IMR-90 (cell line): ENCODE data around the gene APP. TPM values are rescaled to one million over a fixed set of nuclear protein-coding genes. Genes with fewer than 3 reads are reported as not detected.

Source experiments
- ATAC-seq: fragments of 200-7000 bp; cut with Tn5 transposase; 2 replicates; pipeline ENCODE4 v1.9.1; 2020; ENCODE audit warnings: low read depth, mild to moderate bottlenecking, moderate library complexity
- BruUV-seq: library from RNA; stranded (reverse); fragments of 400-500 nt; replicated peaks from 2 replicates; lab custom pipeline; 2021; lab: Mats Ljungman, UMichigan
- CTCF ChIA-PET: fragments of 300-600 bp; formaldehyde crosslinking; extraction: SDS; loops from one replicate; lab custom pipeline; 2021; ENCODE audit warnings: antibody characterized with exemption; lab: Yijun Ruan, JAX
- POLR2A ChIA-PET: fragments of 300-600 bp; sonication (Branson Sonifier 250); formaldehyde crosslinking; loops from one replicate; lab custom pipeline; 2022; ENCODE audit warnings: antibody characterized with exemption; ENCODE audit not compliant: unreplicated experiment; lab: Charles Lee
- DNase-seq: peaks from one replicate; pipeline ENCODE4 v3.0.0; 2013
- H2AFZ ChIP-seq: replicated peaks from 2 replicates; pipeline ENCODE3; 2013; ENCODE audit warnings: low read length, mild to moderate bottlenecking; ENCODE audit not compliant: poor library complexity
- H2AK5ac ChIP-seq: 2 replicates; pipeline ENCODE4 v1.6.1; 2013; ENCODE audit warnings: low read depth, low read length, inconsistent platforms
- H2AK9ac ChIP-seq: replicated peaks from 2 replicates; pipeline ENCODE3; 2013; ENCODE audit warnings: mild to moderate bottlenecking, low read depth, low read length, moderate library complexity; ENCODE audit not compliant: poor library complexity
- H2BK120ac ChIP-seq: 2 replicates; pipeline ENCODE4 v1.6.1; 2013; ENCODE audit warnings: low read depth, low read length, inconsistent platforms
- H2BK15ac ChIP-seq: 3 replicates; pipeline ENCODE4 v1.6.1; 2013; ENCODE audit warnings: low read depth, low read length, inconsistent platforms
- H2BK20ac ChIP-seq: 2 replicates; pipeline ENCODE4 v1.6.1; 2013; ENCODE audit warnings: low read depth, mild to moderate bottlenecking, inconsistent platforms, low read length, moderate library complexity
- H2BK5ac ChIP-seq: 2 replicates; pipeline ENCODE4 v1.6.1; 2013; ENCODE audit warnings: mild to moderate bottlenecking, low read depth, low read length, inconsistent platforms; ENCODE audit not compliant: poor library complexity, severe bottlenecking
- H3K14ac ChIP-seq: replicated peaks from 2 replicates; pipeline ENCODE4 v1.6.1; 2013; ENCODE audit warnings: low read depth, low read length, inconsistent platforms
- H3K18ac ChIP-seq: 2 replicates; pipeline ENCODE4 v1.6.1; 2013; ENCODE audit warnings: low read depth, low read length, control low read depth
- H3K23ac ChIP-seq: 2 replicates; pipeline ENCODE4 v1.6.1; 2013; ENCODE audit warnings: low read depth, low read length, inconsistent platforms
- H3K27ac ChIP-seq: 2 replicates; pipeline ENCODE4 v1.5.1; 2013; ENCODE audit warnings: mild to moderate bottlenecking, control low read depth, low read length; ENCODE audit not compliant: insufficient read depth
- H3K27me3 ChIP-seq: 2 replicates; pipeline ENCODE4 v1.6.1; 2013; ENCODE audit warnings: low read length; ENCODE audit not compliant: control insufficient read depth, insufficient read depth
- H3K36me3 ChIP-seq: 2 replicates; pipeline ENCODE4 v1.6.1; 2013; ENCODE audit warnings: low read length, mixed read lengths; ENCODE audit not compliant: control insufficient read depth, insufficient read depth
- H3K4ac ChIP-seq: 2 replicates; pipeline ENCODE4 v1.6.1; 2013; ENCODE audit warnings: low read depth, low read length, inconsistent platforms
- H3K4me1 ChIP-seq: 2 replicates; pipeline ENCODE4 v1.6.1; 2013; ENCODE audit warnings: low read length, mixed read lengths; ENCODE audit not compliant: control insufficient read depth, insufficient read depth
- H3K4me2 ChIP-seq: 2 replicates; pipeline ENCODE4 v1.6.1; 2013; ENCODE audit warnings: low read depth, mild to moderate bottlenecking, control low read depth, low read length, moderate library complexity
- H3K4me3 ChIP-seq: 2 replicates; pipeline ENCODE4 v1.5.1; 2013; ENCODE audit warnings: low read depth, mild to moderate bottlenecking, control low read depth, low read length, moderate library complexity; ENCODE audit not compliant: insufficient read depth
- H3K56ac ChIP-seq: 2 replicates; pipeline ENCODE4 v1.6.1; 2013; ENCODE audit warnings: low read length, inconsistent platforms; ENCODE audit not compliant: insufficient read depth; ENCODE audit errors: extremely low read depth
- H3K79me1 ChIP-seq, 2 experiments: 2 replicates each; pipeline ENCODE4 v1.6.1; 2013; ENCODE audit warnings: low read length in 2 of 2, inconsistent platforms in 1 of 2, low read depth in 1 of 2
- H3K9ac ChIP-seq: 2 replicates; pipeline ENCODE4 v1.6.1; 2013; ENCODE audit warnings: low read depth, low read length, control low read depth
- H3K9me1 ChIP-seq: 2 replicates; pipeline ENCODE4 v1.6.1; 2013; ENCODE audit warnings: low read length, inconsistent platforms; ENCODE audit not compliant: insufficient read depth
- H3K9me3 ChIP-seq: 2 replicates; pipeline ENCODE4 v1.6.1; 2013; ENCODE audit warnings: low read length; ENCODE audit not compliant: control insufficient read depth, insufficient read depth
- H4K20me1 ChIP-seq: 2 replicates; pipeline ENCODE4 v1.6.1; 2013; ENCODE audit warnings: low read length, inconsistent platforms; ENCODE audit not compliant: insufficient read depth
- H4K5ac ChIP-seq: 2 replicates; pipeline ENCODE4 v1.6.1; 2013; ENCODE audit warnings: mild to moderate bottlenecking, low read depth, low read length, control low read depth
- H4K8ac ChIP-seq, 2 experiments: 2 replicates each; pipeline ENCODE4 v1.6.1; 2013; ENCODE audit warnings: low read depth in 2 of 2, low read length in 2 of 2, control low read depth in 1 of 2, inconsistent platforms in 1 of 2
- H4K91ac ChIP-seq: 2 replicates; pipeline ENCODE4 v1.6.1; 2013; ENCODE audit warnings: low read depth, low read length, inconsistent platforms; ENCODE audit not compliant: insufficient read depth
- CHD1 ChIP-seq: IDR thresholded peaks from 2 replicates; pipeline ENCODE4 v1.6.1; 2012; ENCODE audit warnings: low read depth, low read length, improper control_type of control experiment
- ELK1 ChIP-seq: fragments of 150-350 bp; IDR thresholded peaks from 2 replicates; pipeline ENCODE4 v1.6.1; 2016; ENCODE audit warnings: low read depth, mild to moderate bottlenecking, low read length, moderate library complexity, borderline replicate concordance
- MAFK ChIP-seq: IDR thresholded peaks from 2 replicates; pipeline ENCODE4 v1.6.1; 2012; ENCODE audit warnings: low read depth, low read length, improper control_type of control experiment
- MAZ ChIP-seq: IDR thresholded peaks from 2 replicates; pipeline ENCODE4 v1.6.1; 2012; ENCODE audit warnings: low read depth, mild to moderate bottlenecking, low read length, improper control_type of control experiment, moderate library complexity, borderline replicate concordance
- MXI1 ChIP-seq: IDR thresholded peaks from 2 replicates; pipeline ENCODE4 v1.6.1; 2012; ENCODE audit warnings: low read depth, mild to moderate bottlenecking, low read length, moderate library complexity, borderline replicate concordance
- NFE2L2 ChIP-seq: fragments of 150-350 bp; IDR thresholded peaks from 2 replicates; pipeline ENCODE4 v1.6.1; 2016; ENCODE audit warnings: low read depth, mild to moderate bottlenecking, low read length
- RCOR1 ChIP-seq: IDR thresholded peaks from 2 replicates; pipeline ENCODE4 v1.6.1; 2012; ENCODE audit warnings: mild to moderate bottlenecking, low read length, improper control_type of control experiment; ENCODE audit not compliant: insufficient replicate concordance
- WGBS, 2 experiments: methylation state at CpG; one replicate each; pipeline versions ENCODE4 v1.1.5 to v1.1.7; 2013; ENCODE audit warnings: missing lambda C conversion rate in 2 of 2; ENCODE audit not compliant: insufficient read length in 1 of 2; ENCODE audit errors: extremely low coverage in 2 of 2; 5-methylcytosine and 5-hydroxymethylcytosine counted together
- dilution Hi-C: fragments of 300-500 bp; cut with HindIII; formaldehyde crosslinking; loops from one replicate; pipeline ENCODE4 v1.14.3; 2018; ENCODE audit warnings: low sequenced_read_pairs; ENCODE audit not compliant: unreplicated experiment
- in situ Hi-C: fragments of 300-500 bp; cut with MboI; formaldehyde crosslinking; loops from 3 replicates; pipeline ENCODE4 v1.14.3; 2019; ENCODE audit warnings: low sequenced_read_pairs, inconsistent platforms, mixed read lengths
- intact Hi-C: fragments of 100-400 bp; cut with micrococcal nuclease; formaldehyde crosslinking; loops from 2 replicates; pipeline ENCODE4 v1.10.0; 2022
- polyA plus RNA-seq, 3 experiments: library from polyadenylated mRNA; depleted of rRNA; stranded (reverse); fragments of >200 nt; gene quantifications; 2 replicates each; pipeline ENCODE4 v1.2.3, GENCODE V29; 2012; ENCODE audit warnings: low replicate concordance in 1 of 3
- total RNA-seq: library from RNA; depleted of rRNA; stranded (reverse); fragments of >200 nt; gene quantifications from 2 replicates; pipeline ENCODE4 v1.2.3, GENCODE V29; 2012

APP gene
- total and polyA plus RNA-seq, 2 of the 4 experiments (the other 2 are of a cell fraction): 191 to 530 TPM

- DNase-seq (no peak), ATAC-seq (no peak)
- H2BK20ac ChIP-seq: no peak overlapping the region
- H3K56ac ChIP-seq: no peak overlapping the region
- no peak for TF ChIP-seq RCOR1
- no peak for TF ChIP-seq MAZ
- no peak for TF ChIP-seq MXI1
- no peak for TF ChIP-seq NFE2L2
- no peak for TF ChIP-seq MAFK
- TF ChIP-seq ELK1: no peak
- TF ChIP-seq CHD1: no peak
- dilution Hi-C loops (no loop called here), in situ Hi-C loops (no loop called here), intact Hi-C loops (no loop called here)
- no peak overlapping the region for H3K18ac ChIP-seq
- H4K20me1 ChIP-seq: peaks cover 18% of the 10 kb centered on the region
- no peak overlapping the region for H4K8ac ChIP-seq
- no peak overlapping the region for H4K91ac ChIP-seq
- no peaks in the 10 kb centered on the region for H3K36me3 ChIP-seq
- H2AK9ac ChIP-seq: no peak overlapping the region
- H3K4me1 ChIP-seq: peaks cover 1% of the 10 kb centered on the region; the same call in 1 of the 2 replicates
- no peak overlapping the region for H4K5ac ChIP-seq
- H3K4me2 ChIP-seq: no peak overlapping the region
- H3K9me3 ChIP-seq: no peaks in the 10 kb centered on the region
- no peak overlapping the region for H3K27ac ChIP-seq
- peaks cover 38 to 49% of the 10 kb centered on the region in 2 experiments for H3K79me1 ChIP-seq
- no peak overlapping the region for H2BK15ac ChIP-seq
- H2BK5ac ChIP-seq: no peak overlapping the region
- no peak overlapping the region for H2AFZ ChIP-seq
- peaks cover 12% of the 10 kb centered on the region; the same call in 1 of the 2 replicates for H3K9me1 ChIP-seq
- ChIA-PET POLR2A (no interaction called here), CTCF (no interaction called here)
- no CpG with 5 or more reads among the region's 5 CpGs for WGBS, 2 experiments
- H3K4ac ChIP-seq: no peak overlapping the region
- H3K23ac ChIP-seq: no peak overlapping the region
- H2AK5ac ChIP-seq: no peak overlapping the region; the same call in 1 of the 2 replicates
- no peak overlapping the region for H3K9ac ChIP-seq
- BruUV-seq: no TSS peak
- no peaks in the 10 kb centered on the region for H3K27me3 ChIP-seq
- no peak overlapping the region for H2BK120ac ChIP-seq
- no peak overlapping the region for H3K4me3 ChIP-seq
- H3K14ac ChIP-seq: no peak overlapping the region
Measured at GRCh38 chr21:26142363-26142762, 28.2 kb downstream of the APP start.
